GM12865 (cell line): Measurements from ENCODE around the gene ZYX.
A peak's percentile ranks its signal among the peaks of the same experiment; 100 is the strongest.

Experiments used
- DNase-seq: peaks from one replicate; pipeline ENCODE4 v3.0.0; 2010; ENCODE audit warnings: low read depth
- H3K4me3 ChIP-seq: 2 replicates; pipeline ENCODE4 v1.5.1; 2011; ENCODE audit warnings: mild to moderate bottlenecking, low read depth, low read length, control low read depth
- TF ChIP-seq, protein P1 (sequence below): IDR thresholded peaks from 2 replicates; pipeline ENCODE4 v1.5.1; 2011; ENCODE audit warnings: low read length, control low read depth, low read depth, inconsistent platforms; ENCODE audit not compliant: insufficient read depth; ENCODE audit errors: missing control alignments

Gene ZYX

DNA sequence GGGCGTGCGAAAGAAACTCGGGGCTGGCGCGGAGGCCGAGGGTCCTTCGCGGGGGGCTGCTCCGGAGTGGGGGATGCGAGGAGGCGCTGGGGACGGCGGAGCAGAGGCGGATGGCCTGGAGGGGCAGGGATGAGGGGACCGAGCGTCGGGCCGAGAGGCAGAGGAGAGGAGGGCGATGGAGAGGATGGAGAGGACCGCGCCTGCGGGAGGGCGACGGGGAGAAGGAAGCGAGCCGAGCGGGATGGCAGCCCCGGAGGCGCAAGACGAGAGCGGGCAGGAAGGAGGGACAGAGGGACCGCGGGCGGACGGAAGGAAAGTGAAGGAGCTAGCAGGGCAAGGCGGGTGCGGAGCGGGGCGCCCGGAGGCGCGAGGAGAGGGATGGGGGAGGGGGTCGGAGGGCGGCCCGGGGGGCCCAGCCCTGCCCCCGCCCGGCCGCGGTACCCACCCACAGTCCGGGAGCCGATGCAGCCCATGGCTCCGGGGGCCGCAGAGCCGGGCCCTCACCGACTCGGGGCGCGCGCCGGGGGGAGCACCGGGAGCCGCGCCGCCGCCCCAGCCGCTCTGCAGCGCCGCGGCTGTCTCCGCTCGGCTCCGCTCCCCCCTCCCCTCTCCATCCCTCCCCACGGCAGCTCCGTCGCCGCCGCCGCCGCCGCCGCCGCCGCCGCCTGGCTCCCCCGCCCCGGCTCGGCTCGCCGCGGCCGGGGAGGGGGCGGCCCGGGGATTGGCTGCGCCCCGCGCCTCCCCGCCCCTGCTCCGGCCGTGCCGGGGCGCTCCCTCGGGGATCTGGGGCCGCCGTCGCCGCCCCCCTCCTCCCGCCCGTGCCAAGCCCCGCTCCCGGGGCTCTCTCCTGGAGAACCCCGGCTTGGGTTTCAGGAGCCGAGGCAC lies 18.8 kb upstream of the ZYX start, which contains the start of gene FAM131B:
Gene FAM131B, minus strand, starts transcription at position 583 of the 885 bp plus-strand sequence. Its CDS starts 110 bp downstream, at position 473.
- TF ChIP-seq, protein P1, sequence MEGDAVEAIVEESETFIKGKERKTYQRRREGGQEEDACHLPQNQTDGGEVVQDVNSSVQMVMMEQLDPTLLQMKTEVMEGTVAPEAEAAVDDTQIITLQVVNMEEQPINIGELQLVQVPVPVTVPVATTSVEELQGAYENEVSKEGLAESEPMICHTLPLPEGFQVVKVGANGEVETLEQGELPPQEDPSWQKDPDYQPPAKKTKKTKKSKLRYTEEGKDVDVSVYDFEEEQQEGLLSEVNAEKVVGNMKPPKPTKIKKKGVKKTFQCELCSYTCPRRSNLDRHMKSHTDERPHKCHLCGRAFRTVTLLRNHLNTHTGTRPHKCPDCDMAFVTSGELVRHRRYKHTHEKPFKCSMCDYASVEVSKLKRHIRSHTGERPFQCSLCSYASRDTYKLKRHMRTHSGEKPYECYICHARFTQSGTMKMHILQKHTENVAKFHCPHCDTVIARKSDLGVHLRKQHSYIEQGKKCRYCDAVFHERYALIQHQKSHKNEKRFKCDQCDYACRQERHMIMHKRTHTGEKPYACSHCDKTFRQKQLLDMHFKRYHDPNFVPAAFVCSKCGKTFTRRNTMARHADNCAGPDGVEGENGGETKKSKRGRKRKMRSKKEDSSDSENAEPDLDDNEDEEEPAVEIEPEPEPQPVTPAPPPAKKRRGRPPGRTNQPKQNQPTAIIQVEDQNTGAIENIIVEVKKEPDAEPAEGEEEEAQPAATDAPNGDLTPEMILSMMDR, result no peak
- peak within 1 kb of the TSS; percentile 15; the same call in 1 of the 2 replicates for H3K4me3 ChIP-seq

DNA sequence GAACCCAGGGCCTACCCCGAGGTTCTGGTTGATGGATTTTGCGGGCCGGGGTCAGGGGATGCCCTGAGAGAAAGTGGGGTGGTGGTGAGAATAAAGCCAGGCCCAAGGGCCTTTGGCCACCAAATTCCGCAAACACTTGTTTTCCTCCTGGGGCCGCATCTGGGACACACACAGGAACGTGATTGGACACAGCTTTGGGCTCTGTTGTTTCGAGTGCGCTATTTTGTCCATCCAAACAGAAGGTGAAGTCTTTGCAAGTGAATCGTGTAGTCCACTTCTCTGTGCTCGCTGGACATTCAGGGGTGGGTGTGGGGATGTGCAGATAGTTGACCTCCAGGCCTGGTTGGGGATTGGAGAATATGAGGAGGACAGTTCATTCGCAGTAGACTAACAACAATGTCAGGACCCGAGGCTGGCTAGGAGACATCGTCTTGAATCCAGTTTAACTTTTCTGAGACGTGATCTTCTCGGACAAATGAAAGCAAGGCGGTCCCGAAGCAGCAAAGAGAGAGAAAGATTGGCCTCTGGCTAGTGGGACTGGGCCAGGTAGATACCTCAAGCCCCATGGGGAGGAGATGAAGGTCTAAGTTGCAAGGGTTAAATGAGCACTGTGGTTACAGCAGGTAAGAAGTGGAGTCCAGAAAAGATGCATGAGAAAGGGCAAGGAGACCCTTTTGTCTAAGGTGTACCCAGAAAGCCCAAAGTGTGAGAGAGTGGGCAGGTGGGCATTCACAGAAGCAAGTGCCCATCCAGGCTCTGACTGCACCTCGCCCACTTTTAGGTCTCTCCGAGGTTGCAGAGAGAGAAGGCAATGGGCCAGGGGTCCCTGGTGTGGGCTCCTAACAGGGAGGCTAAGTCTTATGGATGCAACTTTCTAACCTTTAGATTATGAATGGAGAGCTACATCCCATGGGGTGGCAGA lies 17.9 kb upstream of the ZYX start:
- DNase-seq, result no peak
- TF ChIP-seq, protein P1, result no peak
- H3K4me3 ChIP-seq, result no peak overlapping the region

More for the DNA sequence above, 18.8 kb upstream of the ZYX start, which contains the start of gene FAM131B:
- DNase-seq, result no peak

DNA sequence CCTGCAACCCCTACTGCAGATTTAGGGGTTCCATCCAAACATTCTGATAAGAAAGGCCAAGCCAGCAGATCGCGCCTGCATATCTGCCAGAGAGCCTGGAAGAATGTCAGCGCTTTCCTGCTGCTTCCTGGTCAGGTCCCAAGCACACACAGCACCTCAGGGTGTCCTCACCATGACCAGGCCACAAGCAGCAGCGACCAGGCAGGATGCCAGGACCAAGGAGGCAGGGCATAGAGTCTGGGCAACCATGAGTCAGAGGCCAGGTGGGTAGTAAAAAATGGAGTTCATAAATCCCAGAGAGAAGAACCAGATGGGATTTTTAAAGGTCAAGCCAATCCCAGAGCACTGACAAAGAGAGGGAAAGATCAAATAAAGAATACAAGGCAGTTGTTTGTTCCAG lies 13.2 kb upstream of the ZYX start:
- H3K4me3 ChIP-seq, result no peak overlapping the region
- DNase-seq, result no peak
- TF ChIP-seq, protein P1, result no peak

DNA sequence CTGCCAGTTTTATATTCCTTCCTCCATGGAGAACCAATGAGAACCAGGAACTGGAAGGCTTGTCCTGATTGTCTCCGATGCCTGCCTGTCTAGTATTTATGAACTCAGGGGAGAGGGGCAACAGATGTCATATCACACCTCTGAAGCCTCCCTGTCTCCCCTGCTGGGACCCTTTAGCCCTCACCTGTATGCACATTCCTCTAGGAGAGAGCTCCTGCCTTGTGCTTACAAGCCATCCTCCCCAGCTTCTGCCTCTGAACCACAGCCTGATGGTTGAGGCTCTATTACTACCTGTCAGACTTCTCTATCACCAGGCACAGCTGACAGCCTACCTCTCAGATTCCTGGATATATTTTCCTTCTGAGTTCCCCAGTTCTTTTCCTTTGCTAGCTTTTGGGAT lies 12.8 kb upstream of the ZYX start:
- no peak for DNase-seq
- TF ChIP-seq, protein P1, result no peak
- no peak overlapping the region for H3K4me3 ChIP-seq

DNA sequence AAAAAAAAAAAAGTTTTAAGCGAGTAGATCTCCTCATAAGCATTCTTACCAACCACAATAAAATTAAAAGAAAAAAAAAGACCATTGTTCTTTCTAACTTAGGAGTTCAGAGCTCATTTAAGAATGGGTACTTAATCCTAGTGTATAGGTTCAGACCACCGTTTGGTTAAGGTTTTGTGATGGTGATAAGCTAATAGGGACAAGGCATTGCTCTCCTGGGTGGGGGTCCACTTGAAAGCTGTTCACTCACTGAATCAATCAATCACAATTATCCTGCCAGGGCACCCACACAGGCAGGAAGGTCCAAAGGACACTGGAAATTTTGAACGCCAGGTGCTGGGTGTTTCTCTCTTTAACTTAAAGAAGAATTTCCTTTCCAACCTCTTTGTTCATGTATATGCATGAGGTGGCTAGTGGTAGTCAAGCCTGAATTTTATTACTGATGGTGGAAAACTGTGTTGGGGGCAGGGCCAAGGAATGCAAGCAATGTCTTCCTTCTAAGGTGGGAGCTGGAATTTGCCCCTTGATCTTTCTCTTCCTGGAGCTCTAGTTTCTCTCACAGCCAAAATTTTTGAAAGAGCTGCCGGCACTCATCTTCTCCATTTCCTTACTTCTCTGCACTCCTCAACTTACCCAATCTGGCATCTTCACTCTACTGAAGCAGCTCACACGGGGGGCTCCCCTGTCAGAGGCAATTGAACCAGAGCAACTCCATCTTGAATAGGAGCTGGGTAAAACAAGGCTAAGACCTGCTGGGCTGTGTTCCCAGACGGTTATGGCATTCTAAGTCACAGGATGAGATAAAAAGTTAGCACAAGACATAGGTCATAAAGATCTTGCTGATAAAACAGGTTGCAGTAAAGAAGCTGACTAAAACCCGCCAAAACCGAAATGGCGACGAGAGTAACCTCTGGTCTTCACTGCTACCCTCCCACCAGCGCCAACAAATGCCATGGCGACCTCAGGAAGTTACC lies 11.2 kb upstream of the ZYX start:
- TF ChIP-seq, protein P1, result no peak
- H3K4me3 ChIP-seq, result no peak overlapping the region
- DNase-seq, result no peak

DNA sequence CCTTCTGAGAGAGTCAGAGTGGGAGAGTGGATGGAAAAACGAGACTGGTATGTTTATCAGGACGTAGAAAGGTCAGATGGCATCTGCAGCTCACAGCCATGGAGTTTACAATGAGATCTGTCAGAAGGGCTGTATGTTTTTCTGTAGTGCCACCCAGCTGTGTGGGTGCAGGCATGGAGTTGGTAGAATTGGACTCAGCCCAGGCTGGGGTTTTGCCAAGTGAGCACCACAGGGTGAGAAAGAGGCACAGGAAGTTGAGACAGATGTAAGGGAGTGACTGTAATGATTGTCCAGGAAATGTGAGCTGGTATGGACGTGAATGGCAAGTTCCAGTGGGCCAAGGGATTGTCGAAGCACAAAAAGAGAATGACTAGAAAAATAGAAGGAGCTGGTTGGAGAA lies 9.1 kb upstream of the ZYX start:
- H3K4me3 ChIP-seq, result no peak overlapping the region
- no peak for DNase-seq
- TF ChIP-seq, protein P1, result no peak
